ENCODE data around the gene PEX14. TPM values are rescaled to one million over a fixed set of nuclear protein-coding genes. Genes with fewer than 3 reads are reported as not detected.

The PEX14 gene
- total RNA-seq, 1 donor from 2014 or later = 21.6 TPM

DNA sequence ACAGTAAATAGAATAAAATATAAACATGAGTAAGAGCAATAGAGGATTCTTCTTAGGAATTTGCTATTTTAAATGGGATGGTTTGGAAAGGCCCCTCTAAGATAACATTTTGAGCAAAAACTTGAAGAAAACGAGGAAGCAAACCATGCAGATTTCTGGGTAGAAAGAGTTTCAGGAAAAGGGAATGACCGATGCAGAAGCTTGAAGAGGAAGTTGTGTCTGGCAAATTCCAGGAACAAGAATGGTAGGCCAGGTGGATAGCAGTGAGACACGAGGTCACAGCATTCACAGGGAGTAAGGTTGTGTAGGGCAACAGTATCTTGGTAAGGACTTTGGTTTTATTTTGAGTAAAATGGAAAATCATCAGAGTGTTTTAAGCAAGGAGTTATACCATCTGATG, 108.9 kb downstream of the PEX14 start:
- DNase-seq (ENCODE audit: extremely low spot score in 2 of 2) = no peak
- Histone ChIP-seq H3K4me1 (no peaks in the 10 kb centered on the region), H3K27ac (no peak overlapping the region), H3K36me3 (no peaks in the 10 kb centered on the region), H3K9me3 (no peaks in the 10 kb centered on the region), H3K27me3 (no peaks in the 10 kb centered on the region), H3K4me3 (no peak overlapping the region)
- intact Hi-C loops (cut with DNase I) = no loop called here
- TF ChIP-seq POLR2A (IDR thresholded peaks at IDR 0.05) (no peak), POLR2AphosphoS5 (IDR thresholded peaks at IDR 0.05; ENCODE audit: insufficient read depth in 1 of 2, low read depth in 1 of 2) (no peak)
- TF ChIP-seq, protein P1, sequence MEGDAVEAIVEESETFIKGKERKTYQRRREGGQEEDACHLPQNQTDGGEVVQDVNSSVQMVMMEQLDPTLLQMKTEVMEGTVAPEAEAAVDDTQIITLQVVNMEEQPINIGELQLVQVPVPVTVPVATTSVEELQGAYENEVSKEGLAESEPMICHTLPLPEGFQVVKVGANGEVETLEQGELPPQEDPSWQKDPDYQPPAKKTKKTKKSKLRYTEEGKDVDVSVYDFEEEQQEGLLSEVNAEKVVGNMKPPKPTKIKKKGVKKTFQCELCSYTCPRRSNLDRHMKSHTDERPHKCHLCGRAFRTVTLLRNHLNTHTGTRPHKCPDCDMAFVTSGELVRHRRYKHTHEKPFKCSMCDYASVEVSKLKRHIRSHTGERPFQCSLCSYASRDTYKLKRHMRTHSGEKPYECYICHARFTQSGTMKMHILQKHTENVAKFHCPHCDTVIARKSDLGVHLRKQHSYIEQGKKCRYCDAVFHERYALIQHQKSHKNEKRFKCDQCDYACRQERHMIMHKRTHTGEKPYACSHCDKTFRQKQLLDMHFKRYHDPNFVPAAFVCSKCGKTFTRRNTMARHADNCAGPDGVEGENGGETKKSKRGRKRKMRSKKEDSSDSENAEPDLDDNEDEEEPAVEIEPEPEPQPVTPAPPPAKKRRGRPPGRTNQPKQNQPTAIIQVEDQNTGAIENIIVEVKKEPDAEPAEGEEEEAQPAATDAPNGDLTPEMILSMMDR (IDR thresholded peaks at IDR 0.05) = no peak

GRCh38 chr1:10585242-10585641, 110.5 kb downstream of the PEX14 start:
- intact Hi-C loops (cut with DNase I) = no loop called here
- no peak overlapping the region for H3K27ac ChIP-seq
- no peak overlapping the region for H3K4me3 ChIP-seq
- H3K27me3 ChIP-seq = no peaks in the 10 kb centered on the region
- no peak for DNase-seq (ENCODE audit: extremely low spot score in 2 of 2)
- no peaks in the 10 kb centered on the region for H3K9me3 ChIP-seq
- no peaks in the 10 kb centered on the region for H3K4me1 ChIP-seq
- TF ChIP-seq POLR2A (IDR thresholded peaks at IDR 0.05) = no peak
- TF ChIP-seq POLR2AphosphoS5 (IDR thresholded peaks at IDR 0.05; ENCODE audit: insufficient read depth in 1 of 2, low read depth in 1 of 2) = no peak
- TF ChIP-seq, protein P1 (IDR thresholded peaks at IDR 0.05) = no peak
- H3K36me3 ChIP-seq = no peaks in the 10 kb centered on the region

GRCh38 chr1:10586125-10586524, 111.4 kb downstream of the PEX14 start:
- Histone ChIP-seq H3K4me3 (no peak overlapping the region), H3K4me1 (no peaks in the 10 kb centered on the region), H3K27me3 (no peaks in the 10 kb centered on the region), H3K27ac (no peak overlapping the region), H3K36me3 (no peaks in the 10 kb centered on the region), H3K9me3 (no peaks in the 10 kb centered on the region)
- TF ChIP-seq POLR2A (IDR thresholded peaks at IDR 0.05) (no peak), POLR2AphosphoS5 (IDR thresholded peaks at IDR 0.05; ENCODE audit: insufficient read depth in 1 of 2, low read depth in 1 of 2) (no peak)
- TF ChIP-seq, protein P1 (IDR thresholded peaks at IDR 0.05) = no peak
- intact Hi-C loops (cut with DNase I) = no loop called here
- DNase-seq (ENCODE audit: extremely low spot score in 2 of 2) = no peak

DNA sequence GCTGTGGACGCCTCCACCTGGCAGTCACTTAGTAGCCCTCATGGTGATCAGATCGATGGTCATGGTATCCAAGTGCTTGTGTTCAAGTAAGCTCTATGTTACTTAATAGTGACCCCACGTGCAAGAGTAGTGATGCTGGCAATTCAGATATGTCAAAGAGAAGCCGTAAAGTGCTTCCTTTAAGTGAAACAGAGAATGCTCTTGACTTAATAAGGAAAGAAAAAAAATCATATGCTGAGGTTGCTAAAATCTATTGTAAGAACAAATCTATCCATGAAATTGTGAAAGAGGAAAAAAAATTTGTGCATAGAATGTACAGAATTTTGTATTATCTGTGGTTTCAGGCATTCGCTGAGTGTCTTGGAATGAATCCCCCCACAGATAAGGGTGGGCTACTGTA, 113.9 kb downstream of the PEX14 start:
- no peaks in the 10 kb centered on the region for H3K4me1 ChIP-seq
- H3K9me3 ChIP-seq = no peaks in the 10 kb centered on the region
- intact Hi-C loops (cut with DNase I) = no loop called here
- H3K27ac ChIP-seq = no peak overlapping the region
- H3K4me3 ChIP-seq = no peak overlapping the region
- no peak for TF ChIP-seq POLR2AphosphoS5 (IDR thresholded peaks at IDR 0.05; ENCODE audit: insufficient read depth in 1 of 2, low read depth in 1 of 2)
- TF ChIP-seq POLR2A (IDR thresholded peaks at IDR 0.05) = no peak
- TF ChIP-seq, protein P1 (IDR thresholded peaks at IDR 0.05) = no peak
- DNase-seq (ENCODE audit: extremely low spot score in 2 of 2) = no peak
- H3K36me3 ChIP-seq = no peaks in the 10 kb centered on the region
- H3K27me3 ChIP-seq = no peaks in the 10 kb centered on the region

DNA sequence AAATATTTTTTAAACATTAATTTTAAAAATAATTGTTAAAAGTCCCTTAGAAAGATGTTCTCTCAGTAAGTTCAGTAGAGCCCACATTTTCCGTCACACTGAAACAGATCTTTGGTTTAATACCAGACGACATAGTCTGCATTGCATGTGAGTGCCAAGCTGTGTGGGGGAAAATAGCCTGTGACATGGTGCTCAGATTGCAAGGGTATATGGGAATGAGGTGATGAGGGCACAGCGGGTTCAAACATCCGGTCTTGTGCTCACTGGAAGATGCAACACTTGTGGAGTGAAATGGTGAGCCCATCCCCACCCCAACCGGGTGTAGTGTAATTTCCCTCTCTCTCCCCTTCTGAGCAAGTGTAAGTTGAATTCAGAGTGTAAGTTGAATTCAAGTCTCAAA, 114.3 kb downstream of the PEX14 start:
- Histone ChIP-seq H3K36me3 (no peaks in the 10 kb centered on the region), H3K4me1 (no peaks in the 10 kb centered on the region), H3K4me3 (no peak overlapping the region), H3K27ac (no peak overlapping the region), H3K27me3 (no peaks in the 10 kb centered on the region), H3K9me3 (no peaks in the 10 kb centered on the region)
- no peak for DNase-seq (ENCODE audit: extremely low spot score in 2 of 2)
- no peak for TF ChIP-seq POLR2AphosphoS5 (IDR thresholded peaks at IDR 0.05; ENCODE audit: insufficient read depth in 1 of 2, low read depth in 1 of 2)
- no peak for TF ChIP-seq POLR2A (IDR thresholded peaks at IDR 0.05)
- TF ChIP-seq, protein P1 (IDR thresholded peaks at IDR 0.05) = no peak
- intact Hi-C loops (cut with DNase I) = no loop called here
